ENCODE measurements around the gene MAGED2. TPM values are rescaled to one million over a fixed set of nuclear protein-coding genes. Genes with fewer than 3 reads are reported as not detected.
"Not testable (repeated sequence)": the region's sequence is repeated elsewhere in the genome, so short reads cannot be mapped to it uniquely, and the experiment has no call there.

MAGED2 gene
- total RNA-seq, 4 donors from 2014 or later = 32.9 to 215 (median 67.4) TPM

- H3K27ac ChIP-seq = no peak overlapping the region
- no peaks in the 10 kb centered on the region for H3K4me1 ChIP-seq
- no peak overlapping the region for H3K4me3 ChIP-seq
- in situ Hi-C loops (cut with MboI; ENCODE audit: low pct_ligation_motif_present in 1 of 4, low pct_unique_long_range_greater_than_20kb in 1 of 4, low sequenced_read_pairs in 3 of 4) (no loop called here), intact Hi-C loops (cut with DNase I; ENCODE audit: low total_unique reads) (no loop called here)
- no peaks in the 10 kb centered on the region for H3K9me3 ChIP-seq
- TF ChIP-seq EP300 (IDR thresholded peaks at IDR 0.05; ENCODE audit: low read depth) (no peak), POLR2AphosphoS5 (IDR thresholded peaks at IDR 0.05) (no peak), POLR2A (IDR thresholded peaks at IDR 0.05) (no peak), CTCF (IDR thresholded peaks at IDR 0.05) (no peak)
- no peaks in the 10 kb centered on the region for H3K36me3 ChIP-seq
- DNase-seq = no peak
- WGBS, 2 donors (ENCODE audit: low coverage in 1 of 2) = 74% methylated on average over 6 of the region's 6 CpGs; no CpG with 5 or more reads in 1 of the 2 donors
- no peaks in the 10 kb centered on the region for H3K27me3 ChIP-seq
Observed at GRCh38 chrX:54776987-54777672, 30.4 kb upstream of the MAGED2 start.

- 39% methylated on average over 4 of the region's 4 CpGs; no CpG with 5 or more reads in 1 of the 2 donors for WGBS, 2 donors (ENCODE audit: low coverage in 1 of 2)
- H3K9me3 ChIP-seq = no peaks in the 10 kb centered on the region
- DNase-seq = no peak
- H3K4me1 ChIP-seq = no peaks in the 10 kb centered on the region
- in situ Hi-C loops (cut with MboI; ENCODE audit: low pct_ligation_motif_present in 1 of 4, low pct_unique_long_range_greater_than_20kb in 1 of 4, low sequenced_read_pairs in 3 of 4) = no loop called here
- no peaks in the 10 kb centered on the region for H3K36me3 ChIP-seq
- H3K27me3 ChIP-seq = no peaks in the 10 kb centered on the region
- no peak overlapping the region for H3K4me3 ChIP-seq
- intact Hi-C loops (cut with DNase I; ENCODE audit: low total_unique reads) = no loop called here
- TF ChIP-seq POLR2A (IDR thresholded peaks at IDR 0.05) = no peak
- no peak for TF ChIP-seq EP300 (IDR thresholded peaks at IDR 0.05; ENCODE audit: low read depth)
- TF ChIP-seq CTCF (IDR thresholded peaks at IDR 0.05) = no peak
- TF ChIP-seq POLR2AphosphoS5 (IDR thresholded peaks at IDR 0.05) = no peak
- no peak overlapping the region for H3K27ac ChIP-seq
Observed at GRCh38 chrX:54785901-54786300, 21.6 kb upstream of the MAGED2 start.

GRCh38 chrX:54786967-54787366 lies 20.6 kb upstream of the MAGED2 start:
- no peak overlapping the region for H3K4me3 ChIP-seq
- no peaks in the 10 kb centered on the region for H3K4me1 ChIP-seq
- H3K27me3 ChIP-seq = no peaks in the 10 kb centered on the region
- 68 to 80% methylated on average over 1 to 2 of the region's 2 CpGs for WGBS, 2 donors (ENCODE audit: low coverage in 1 of 2)
- in situ Hi-C loops (cut with MboI; ENCODE audit: low pct_ligation_motif_present in 1 of 4, low pct_unique_long_range_greater_than_20kb in 1 of 4, low sequenced_read_pairs in 3 of 4) = no loop called here
- TF ChIP-seq CTCF (IDR thresholded peaks at IDR 0.05) (peak in 3 of 5 experiments; percentile 15 to 23 (median 16)), EP300 (IDR thresholded peaks at IDR 0.05; ENCODE audit: low read depth) (no peak)
- intact Hi-C loops (cut with DNase I; ENCODE audit: low total_unique reads) = no loop called here
- H3K27ac ChIP-seq = no peak overlapping the region
- H3K9me3 ChIP-seq = no peaks in the 10 kb centered on the region
- DNase-seq = peak; percentile 32
- H3K36me3 ChIP-seq = no peaks in the 10 kb centered on the region

GRCh38 chrX:54788446-54788845 lies 19.1 kb upstream of the MAGED2 start:
- H3K4me1 ChIP-seq = no peaks in the 10 kb centered on the region
- DNase-seq = no peak
- H3K9me3 ChIP-seq = no peaks in the 10 kb centered on the region
- 83% methylated on average over 9 of the region's 9 CpGs; no CpG with 5 or more reads in 1 of the 2 donors for WGBS, 2 donors (ENCODE audit: low coverage in 1 of 2)
- H3K36me3 ChIP-seq = no peaks in the 10 kb centered on the region
- H3K27me3 ChIP-seq = no peaks in the 10 kb centered on the region
- no peak overlapping the region for H3K4me3 ChIP-seq
- in situ Hi-C loops (cut with MboI; ENCODE audit: low pct_ligation_motif_present in 1 of 4, low pct_unique_long_range_greater_than_20kb in 1 of 4, low sequenced_read_pairs in 3 of 4) (no loop called here), intact Hi-C loops (cut with DNase I; ENCODE audit: low total_unique reads) (no loop called here)
- no peak overlapping the region for H3K27ac ChIP-seq
- TF ChIP-seq CTCF (IDR thresholded peaks at IDR 0.05) (no peak), POLR2AphosphoS5 (IDR thresholded peaks at IDR 0.05) (no peak), POLR2A (IDR thresholded peaks at IDR 0.05) (no peak), EP300 (IDR thresholded peaks at IDR 0.05; ENCODE audit: low read depth) (no peak)

GRCh38 chrX:54789405-54789804 lies 18.1 kb upstream of the MAGED2 start:
- H3K27me3 ChIP-seq; in situ Hi-C loops (cut with MboI; ENCODE audit: low pct_ligation_motif_present in 1 of 4, low pct_unique_long_range_greater_than_20kb in 1 of 4, low sequenced_read_pairs in 3 of 4); intact Hi-C loops (cut with DNase I; ENCODE audit: low total_unique reads); DNase-seq; H3K4me1 ChIP-seq; H3K4me3 ChIP-seq; H3K36me3 ChIP-seq; H3K27ac ChIP-seq; H3K9me3 ChIP-seq: not testable (repeated sequence)
- WGBS, 2 donors (ENCODE audit: low coverage in 1 of 2) = 59% methylated on average over 4 of the region's 5 CpGs; no CpG with 5 or more reads in 1 of the 2 donors

Data from transverse colon (tissue), 4 donors.